Measurements from ENCODE around the gene DEGS2.

DNA sequence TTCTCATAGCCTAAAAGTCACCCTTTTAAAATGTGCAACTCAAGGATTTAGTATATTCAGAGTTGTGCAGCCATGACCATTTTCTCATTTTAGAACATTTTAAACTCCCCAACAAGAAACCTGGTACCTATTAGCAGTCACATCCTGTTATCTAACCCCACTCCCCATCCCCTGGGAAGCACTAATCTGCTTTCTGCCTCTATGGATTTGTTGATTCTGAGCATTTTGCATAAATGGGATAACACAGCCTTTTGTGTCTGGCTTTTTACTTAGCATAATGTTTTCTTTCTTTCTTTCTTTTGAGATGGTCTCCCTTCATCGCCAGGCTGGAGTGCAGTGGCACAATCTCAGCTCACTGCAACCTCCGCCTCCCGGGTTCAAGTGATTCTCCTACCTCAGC is 40.9 kb upstream of the DEGS2 start:
- TF ChIP-seq SPI1 (IDR thresholded peaks at IDR 0.05; ENCODE audit: low read depth, low read length) (no peak), POLR2AphosphoS5 (IDR thresholded peaks at IDR 0.05; ENCODE audit: low read depth, low read length) (no peak), POLR2A (IDR thresholded peaks at IDR 0.05; ENCODE audit: low read depth, low read length) (no peak), TAF1 (IDR thresholded peaks at IDR 0.05; ENCODE audit: low read depth, low read length) (no peak), PAX5 (IDR thresholded peaks at IDR 0.05; ENCODE audit: insufficient read depth, low read length, severe bottlenecking) (no peak)
